HEK293 (cell line): ENCODE measurements around the gene NECTIN1.
A peak's percentile ranks its signal among the peaks of the same experiment; 100 is the strongest.

Experiments
- ELK4 ChIP-seq: IDR thresholded peaks from 2 replicates; pipeline ENCODE4 v1.6.1; 2011; ENCODE audit warnings: mild to moderate bottlenecking, low read depth, low read length, borderline replicate concordance
- INSM2 ChIP-seq: fragments of 450-650 bp; formaldehyde crosslinking; IDR thresholded peaks from 2 replicates; pipeline ENCODE4 v1.5.1; 2016; ENCODE audit warnings: missing biosample characterization, missing genetic modification characterization
- KLF1 ChIP-seq: fragments of 450-650 bp; formaldehyde crosslinking; IDR thresholded peaks from 2 replicates; pipeline ENCODE4 v1.5.1; 2016; ENCODE audit warnings: missing biosample characterization, missing genetic modification characterization
- KLF17 ChIP-seq: fragments of 450-650 bp; formaldehyde crosslinking; IDR thresholded peaks from 2 replicates; pipeline ENCODE4 v1.5.1; 2016; ENCODE audit warnings: missing biosample characterization, missing genetic modification characterization
- PRDM6 ChIP-seq: fragments of 450-650 bp; formaldehyde crosslinking; IDR thresholded peaks from 2 replicates; pipeline ENCODE4 v1.5.1; 2017; ENCODE audit warnings: missing biosample characterization, missing genetic modification characterization
- REST ChIP-seq: fragments of 450-650 bp; formaldehyde crosslinking; IDR thresholded peaks from 2 replicates; pipeline ENCODE4 v1.5.1; 2016; ENCODE audit warnings: missing biosample characterization, missing genetic modification characterization
- SP7 ChIP-seq: fragments of 450-650 bp; formaldehyde crosslinking; IDR thresholded peaks from 2 replicates; pipeline ENCODE4 v1.5.1; 2016; ENCODE audit warnings: missing biosample characterization, missing genetic modification characterization
- ZNF10 ChIP-seq: fragments of 450-650 bp; formaldehyde crosslinking; IDR thresholded peaks from 2 replicates; pipeline ENCODE4 v1.5.1; 2017; ENCODE audit warnings: missing biosample characterization, missing genetic modification characterization
- ZNF114 ChIP-seq: fragments of 450-650 bp; formaldehyde crosslinking; IDR thresholded peaks from 2 replicates; pipeline ENCODE4 v1.5.0; 2017; ENCODE audit warnings: missing biosample characterization, missing genetic modification characterization
- ZNF155 ChIP-seq: fragments of 450-650 bp; formaldehyde crosslinking; IDR thresholded peaks from 2 replicates; pipeline ENCODE4 v1.5.1; 2016; ENCODE audit warnings: missing biosample characterization, missing genetic modification characterization
- ZNF157 ChIP-seq: fragments of 450-650 bp; formaldehyde crosslinking; IDR thresholded peaks from 2 replicates; pipeline ENCODE4 v1.5.1; 2016; ENCODE audit warnings: missing biosample characterization, missing genetic modification characterization
- ZNF19 ChIP-seq: fragments of 450-650 bp; formaldehyde crosslinking; IDR thresholded peaks from 2 replicates; pipeline ENCODE4; 2016; ENCODE audit warnings: missing biosample characterization, missing genetic modification characterization, low read depth
- ZNF211 ChIP-seq: fragments of 450-650 bp; formaldehyde crosslinking; IDR thresholded peaks from 2 replicates; pipeline ENCODE4 v1.5.1; 2016; ENCODE audit warnings: low read depth, missing biosample characterization, missing genetic modification characterization
- ZNF23 ChIP-seq: fragments of 450-650 bp; formaldehyde crosslinking; IDR thresholded peaks from 2 replicates; pipeline ENCODE4 v1.5.1; 2016; ENCODE audit warnings: missing biosample characterization, missing genetic modification characterization, borderline replicate concordance
- ZNF239 ChIP-seq: fragments of 450-650 bp; formaldehyde crosslinking; IDR thresholded peaks from 2 replicates; pipeline ENCODE4 v1.5.1; 2016; ENCODE audit warnings: missing biosample characterization, missing genetic modification characterization
- ZNF248 ChIP-seq: fragments of 450-650 bp; formaldehyde crosslinking; IDR thresholded peaks from 2 replicates; pipeline ENCODE4 v1.5.1; 2017; ENCODE audit warnings: missing biosample characterization, missing genetic modification characterization
- ZNF311 ChIP-seq: fragments of 450-650 bp; formaldehyde crosslinking; IDR thresholded peaks from 2 replicates; pipeline ENCODE4 v1.5.1; 2017; ENCODE audit warnings: missing biosample characterization, missing genetic modification characterization, borderline replicate concordance
- ZNF341 ChIP-seq: fragments of 450-650 bp; formaldehyde crosslinking; IDR thresholded peaks from 2 replicates; pipeline ENCODE4; 2016; ENCODE audit warnings: low read depth, missing biosample characterization, missing genetic modification characterization
- ZNF37A ChIP-seq: fragments of 450-650 bp; IDR thresholded peaks from 2 replicates; pipeline ENCODE4 v1.5.1; 2018; ENCODE audit warnings: missing biosample characterization, missing genetic modification characterization
- ZNF416 ChIP-seq: fragments of 450-650 bp; formaldehyde crosslinking; IDR thresholded peaks from 2 replicates; pipeline ENCODE4 v1.5.1; 2016; ENCODE audit warnings: missing biosample characterization, missing genetic modification characterization
- ZNF530 ChIP-seq: fragments of 450-650 bp; formaldehyde crosslinking; IDR thresholded peaks from 2 replicates; pipeline ENCODE4 v1.5.1; 2016; ENCODE audit warnings: low read depth, missing biosample characterization, missing genetic modification characterization
- ZNF580 ChIP-seq: fragments of 450-650 bp; formaldehyde crosslinking; IDR thresholded peaks from 2 replicates; pipeline ENCODE4 v1.5.1; 2016; ENCODE audit warnings: missing biosample characterization, missing genetic modification characterization
- ZNF596 ChIP-seq: fragments of 450-650 bp; IDR thresholded peaks from 2 replicates; pipeline ENCODE4 v1.5.0; 2018; ENCODE audit warnings: missing biosample characterization, mild to moderate bottlenecking, missing genetic modification characterization, moderate library complexity
- ZNF639 ChIP-seq: fragments of 450-650 bp; formaldehyde crosslinking; IDR thresholded peaks from 2 replicates; pipeline ENCODE4 v1.5.1; 2016; ENCODE audit warnings: missing biosample characterization, missing genetic modification characterization
- ZNF658 ChIP-seq: fragments of 450-650 bp; formaldehyde crosslinking; IDR thresholded peaks from 2 replicates; pipeline ENCODE4; 2016; ENCODE audit warnings: missing biosample characterization, missing genetic modification characterization
- ZNF677 ChIP-seq: fragments of 450-650 bp; IDR thresholded peaks from 2 replicates; pipeline ENCODE4 v1.5.0; 2018; ENCODE audit warnings: missing biosample characterization, mild to moderate bottlenecking, missing genetic modification characterization, moderate library complexity
- ZNF701 ChIP-seq: fragments of 450-650 bp; formaldehyde crosslinking; IDR thresholded peaks from 2 replicates; pipeline ENCODE4 v1.5.1; 2016; ENCODE audit warnings: missing biosample characterization, missing genetic modification characterization
- ZNF747 ChIP-seq: fragments of 450-650 bp; formaldehyde crosslinking; IDR thresholded peaks from 2 replicates; pipeline ENCODE4 v1.5.1; 2016; ENCODE audit warnings: missing biosample characterization, missing genetic modification characterization
- ZNF792 ChIP-seq: fragments of 450-650 bp; formaldehyde crosslinking; IDR thresholded peaks from 2 replicates; pipeline ENCODE4 v1.5.1; 2016; ENCODE audit warnings: missing biosample characterization, missing genetic modification characterization
- ZSCAN16 ChIP-seq: fragments of 450-650 bp; formaldehyde crosslinking; IDR thresholded peaks from 2 replicates; pipeline ENCODE4 v1.5.1; 2016; ENCODE audit warnings: missing biosample characterization, missing genetic modification characterization

Gene NECTIN1

GRCh38 chr11:119728651-119729580, at the start of gene NECTIN1 (continued):
- no peak for TF ChIP-seq KLF1 (tag by site-specific recombination)
- no peak for TF ChIP-seq ZNF37A (tag by site-specific recombination)
- TF ChIP-seq REST (tag by site-specific recombination): no peak
- no peak for TF ChIP-seq ZNF658
- no peak for TF ChIP-seq ZNF23
- TF ChIP-seq PRDM6 (tag by site-specific recombination): no peak
- no peak for TF ChIP-seq ZNF530 (tag by site-specific recombination)
- no peak for TF ChIP-seq ZNF157
- no peak for TF ChIP-seq ZNF792 (tag by site-specific recombination)
- TF ChIP-seq ZNF19 (tag by site-specific recombination): no peak
- TF ChIP-seq ZNF155 (tag by site-specific recombination): no peak
- TF ChIP-seq ZNF10 (tag by site-specific recombination): no peak
- no peak for TF ChIP-seq INSM2
- no peak for TF ChIP-seq ZNF114
- no peak for TF ChIP-seq ZNF747 (tag by site-specific recombination)
- TF ChIP-seq ZNF211 (tag by site-specific recombination): no peak
- no peak for TF ChIP-seq ZNF248
- no peak for TF ChIP-seq ZNF639 (tag by site-specific recombination)
- no peak for TF ChIP-seq ELK4
- no peak for TF ChIP-seq ZSCAN16 (tag by site-specific recombination)
- no peak for TF ChIP-seq ZNF341 (tag by site-specific recombination)
- TF ChIP-seq KLF17: no peak
- TF ChIP-seq SP7: peak; percentile 37; the same call in 1 of the 2 replicates
- TF ChIP-seq ZNF416 (tag by site-specific recombination): no peak
- TF ChIP-seq ZNF701 (tag by site-specific recombination): no peak
- no peak for TF ChIP-seq ZNF580 (tag by site-specific recombination)
- TF ChIP-seq ZNF239 (tag by site-specific recombination): no peak
- TF ChIP-seq ZNF596 (tag by site-specific recombination): peak; percentile 84
- TF ChIP-seq ZNF311 (tag by site-specific recombination): no peak
- no peak for TF ChIP-seq ZNF677 (tag by site-specific recombination)
